Putamen (tissue), 1 donor: ENCODE results near the gene NELL2.

Experiments
- DNase-seq: peaks from one replicate; pipeline ENCODE4 v3.0.0-alpha.2; 2016; ENCODE audit warnings: low spot score

The NELL2 gene

GRCh38 chr12:44465139-44465538, 411.0 kb downstream of the NELL2 start:
- no peak for DNase-seq

- no peak for DNase-seq
Measured at GRCh38 chr12:44464180-44464579, 411.9 kb downstream of the NELL2 start.

GRCh38 chr12:44462729-44463128, 413.4 kb downstream of the NELL2 start:
- no peak for DNase-seq

DNA sequence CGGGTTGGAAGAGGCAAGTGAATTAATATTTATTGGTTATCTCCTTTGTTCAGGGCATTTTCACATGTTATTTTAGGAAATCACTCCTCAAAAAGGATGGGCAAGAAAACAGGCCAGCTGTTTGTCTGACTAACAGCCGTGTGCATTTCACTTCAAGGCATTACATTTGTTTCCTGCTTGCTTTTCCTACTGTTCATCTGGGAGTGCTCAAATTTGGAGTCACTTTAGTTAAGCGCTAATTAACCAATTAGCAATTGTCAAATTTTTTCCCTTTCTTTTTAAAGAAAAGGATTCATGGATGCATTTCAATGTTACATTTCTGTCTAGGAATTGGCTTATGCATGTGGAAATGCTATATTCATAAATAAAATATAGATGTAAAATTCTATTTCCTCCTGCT, 415.9 kb downstream of the NELL2 start:
- DNase-seq, result no peak

DNA sequence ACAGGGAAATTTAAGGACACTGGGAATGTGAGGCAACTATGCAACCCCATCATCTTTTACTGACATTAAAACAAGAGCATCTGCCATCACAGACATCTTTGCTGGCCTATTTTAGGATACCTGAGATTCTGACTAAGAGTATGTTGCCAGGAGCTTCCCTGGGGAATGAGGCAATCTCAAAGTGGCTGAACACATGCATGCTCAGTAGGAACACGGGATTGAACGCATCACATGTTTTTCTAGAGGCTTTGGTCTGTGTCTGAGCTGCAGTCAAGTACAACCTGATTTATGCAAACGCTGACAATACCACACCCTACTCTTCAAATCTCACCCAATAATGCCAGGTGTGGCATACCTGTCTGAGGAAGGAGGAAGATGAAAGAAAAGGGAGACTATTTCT, 416.5 kb downstream of the NELL2 start:
- no peak for DNase-seq
